Tibial nerve (tissue), 3 donors: ENCODE data around the gene STPG1.

Experiments
- CTCF ChIP-seq, 5 experiments: fragments of 200-600 bp in 3 of 5; fragments of 450-650 bp in 2 of 5; sonication (generic) in 3 of 5; IDR thresholded peaks; one replicate each; pipeline ENCODE4 v1.5.1; 2016 to 2019; ENCODE audit warnings: antibody characterized with exemption in 5 of 5, mild to moderate bottlenecking in 3 of 5, moderate library complexity in 2 of 5
- POLR2A ChIP-seq, 2 donors: fragments of 450-650 bp; IDR thresholded peaks; one replicate each; pipeline ENCODE4 v1.6.1; 2017; ENCODE audit warnings: antibody characterized with exemption in 2 of 2, mild to moderate bottlenecking in 2 of 2, moderate library complexity in 2 of 2

DNA sequence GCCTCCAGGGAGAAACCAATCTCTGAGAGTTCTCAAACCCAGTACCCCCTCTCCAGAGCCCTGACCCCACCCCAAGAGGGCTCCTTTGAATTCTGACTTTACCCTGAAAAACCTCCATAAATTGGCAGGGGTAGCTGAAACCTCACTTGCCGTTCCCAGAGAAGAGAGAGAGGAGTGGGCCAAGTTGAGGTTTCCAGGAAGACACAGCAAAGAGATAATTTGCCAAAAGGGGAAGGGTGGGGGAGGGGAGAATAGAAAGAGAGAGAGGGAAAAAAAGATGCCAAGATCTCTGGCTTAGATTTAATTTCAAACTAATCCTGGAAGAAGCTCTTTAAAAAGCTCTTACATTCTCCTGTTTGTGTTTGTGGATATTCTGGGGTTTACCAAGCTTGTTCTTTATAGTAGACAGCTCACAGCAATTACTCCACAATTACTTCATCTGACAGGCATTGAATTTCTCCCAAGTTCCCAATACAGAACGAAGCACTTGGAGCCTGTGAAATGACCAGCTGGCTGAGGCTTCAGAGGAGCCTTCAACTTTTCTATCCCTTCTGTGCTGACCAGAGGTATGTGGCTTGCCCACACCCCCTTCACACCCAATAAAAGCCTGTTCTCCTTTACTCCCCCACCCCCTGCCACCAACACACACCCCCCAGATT is 95.5 kb downstream of the STPG1 start:
- TF ChIP-seq POLR2A (IDR thresholded peaks at IDR 0.05) (no peak), CTCF (IDR thresholded peaks at IDR 0.05) (no peak)
